ENCODE data around the gene PFKFB1.

Gene PFKFB1

GRCh38 chrX:54994099-54994498 lies at the start of gene PFKFB1:
Gene PFKFB1 (minus strand): TSS chrX:54994188. CDS start chrX:54994007, 181 bp downstream.
- no peak within 1 kb of the TSS for H3K4me3 ChIP-seq (ENCODE audit: low read depth, low read length)
- no peak for DNase-seq (ENCODE audit: low read depth)

DNA sequence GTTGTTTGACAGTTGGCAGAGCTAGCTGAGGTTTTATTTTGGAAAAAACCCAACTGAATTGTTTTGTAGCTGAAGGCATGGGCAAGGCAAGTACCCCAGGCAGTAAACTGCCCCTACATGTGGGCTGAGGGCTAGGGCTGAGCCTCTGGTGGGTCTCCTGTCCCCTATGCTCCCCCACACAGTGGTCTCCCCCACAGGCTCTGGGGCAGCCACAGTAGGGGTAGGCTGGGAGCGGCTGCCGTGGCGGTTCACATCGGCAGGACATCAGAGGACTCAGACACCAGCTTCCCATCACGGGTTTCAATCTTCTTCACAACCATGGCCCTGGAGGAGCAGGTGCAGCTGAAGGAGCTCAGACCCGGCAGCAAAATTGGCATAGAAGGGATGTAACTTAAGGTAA lies 47.5 kb upstream of the PFKFB1 start:
- H3K4me3 ChIP-seq (ENCODE audit: low read depth, low read length): no peak overlapping the region
- no peak for DNase-seq (ENCODE audit: low read depth)

GRCh38 chrX:55039471-55039870 lies 45.5 kb upstream of the PFKFB1 start:
- no peak overlapping the region for H3K4me3 ChIP-seq (ENCODE audit: low read depth, low read length)
- no peak for DNase-seq (ENCODE audit: low read depth)

GRCh38 chrX:55033429-55033828 lies 39.4 kb upstream of the PFKFB1 start:
- H3K4me3 ChIP-seq (ENCODE audit: low read depth, low read length): no peak overlapping the region
- no peak for DNase-seq (ENCODE audit: low read depth)

DNA sequence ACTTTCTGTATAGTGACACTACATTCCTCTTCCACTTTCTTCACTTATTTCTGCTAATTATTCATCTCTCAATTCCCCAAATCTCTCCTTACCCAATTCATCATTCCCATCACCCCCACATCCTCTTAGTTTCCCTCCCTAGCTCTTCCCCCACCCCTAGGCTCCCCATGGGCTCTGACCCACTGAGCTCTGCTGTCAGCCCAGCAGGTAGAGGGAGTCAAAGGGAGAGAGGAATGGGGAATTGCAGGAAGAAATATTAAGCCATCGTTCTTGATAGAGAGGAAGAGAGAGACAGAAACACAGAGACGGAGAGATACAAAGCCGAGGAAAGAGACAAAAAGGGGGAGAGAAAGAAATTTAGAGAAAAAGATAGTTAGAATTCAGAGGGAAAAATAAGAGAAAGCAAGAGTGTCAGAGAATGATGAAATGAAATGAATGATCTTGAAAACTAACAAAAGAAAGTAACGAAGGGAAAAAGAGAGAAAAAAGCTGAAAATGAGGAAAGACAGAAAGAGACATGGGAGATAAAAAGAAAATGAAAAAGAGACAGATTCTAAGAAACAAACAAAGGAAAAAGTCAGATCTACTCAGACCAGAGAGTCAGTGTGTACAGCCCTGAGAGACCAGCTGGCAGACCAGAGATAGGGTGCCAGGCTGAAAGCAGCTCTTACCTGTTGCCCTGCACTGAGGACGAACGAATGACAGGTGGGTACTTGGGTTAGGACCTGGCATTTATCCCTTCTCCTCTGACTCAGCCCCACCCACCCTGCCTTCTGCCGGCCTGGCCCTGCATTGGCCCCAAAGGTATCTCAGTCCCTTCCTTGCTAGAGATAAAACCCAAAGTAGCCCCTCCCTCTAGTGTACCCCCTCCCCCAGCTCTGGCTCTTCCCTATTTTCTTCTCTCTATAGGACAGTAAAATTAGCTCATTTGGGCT lies 36.5 kb upstream of the PFKFB1 start, which contains the start of gene ALAS2:
TSS of gene ALAS2 (minus strand) at position 707 of the 935 bp plus-strand sequence. CDS start 4,977 bp downstream, outside the sequence.
- no peak within 1 kb of the TSS for H3K4me3 ChIP-seq (ENCODE audit: low read depth, low read length)
- DNase-seq (ENCODE audit: low read depth): no peak

- H3K4me3 ChIP-seq (ENCODE audit: low read depth, low read length): no peak overlapping the region
- DNase-seq (ENCODE audit: low read depth): no peak
Observed at GRCh38 chrX:55029291-55029690, 35.3 kb upstream of the PFKFB1 start.

GRCh38 chrX:55028611-55029010 lies 34.6 kb upstream of the PFKFB1 start:
- DNase-seq (ENCODE audit: low read depth): no peak
- H3K4me3 ChIP-seq (ENCODE audit: low read depth, low read length): no peak overlapping the region

DNA sequence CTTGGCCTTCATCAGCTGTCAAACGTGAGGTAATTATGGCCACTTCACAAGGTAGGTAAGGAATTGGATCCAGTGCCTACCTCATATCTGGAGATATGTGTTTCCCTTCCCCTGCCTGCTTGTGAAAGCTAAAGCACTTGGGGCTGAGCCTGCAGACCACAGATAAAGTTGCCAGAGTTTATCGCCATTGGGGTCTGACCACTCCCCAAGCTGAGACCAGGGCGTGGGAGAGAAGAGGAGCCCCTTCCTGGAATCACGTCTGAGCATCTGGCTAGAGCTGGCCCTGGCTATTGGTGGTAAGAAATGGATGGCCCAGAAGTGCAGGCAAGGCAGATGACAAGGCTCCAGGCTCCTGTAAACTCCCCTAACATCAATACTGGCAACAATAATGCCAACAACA lies 34.1 kb upstream of the PFKFB1 start:
- DNase-seq (ENCODE audit: low read depth): no peak
- H3K4me3 ChIP-seq (ENCODE audit: low read depth, low read length): no peak overlapping the region

DNA sequence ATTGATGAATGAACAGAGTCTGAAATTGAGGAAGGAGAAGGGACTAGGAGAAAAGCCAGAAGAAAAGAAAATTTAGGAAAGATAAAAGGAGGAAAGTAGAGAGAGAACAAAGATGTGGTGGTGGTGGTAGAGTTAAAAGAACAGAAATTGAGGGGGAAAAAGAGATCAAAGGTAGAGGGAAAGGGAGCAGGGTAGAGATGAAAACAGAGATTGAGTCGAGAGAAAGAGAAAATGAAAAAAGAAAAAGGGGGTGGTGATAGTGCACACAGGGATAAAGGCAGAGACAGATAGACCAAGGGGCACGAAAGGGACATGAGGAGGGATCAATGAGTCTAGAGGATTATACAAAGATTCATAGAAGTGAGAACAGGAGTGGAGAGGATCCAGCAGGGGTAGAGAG lies 32.9 kb upstream of the PFKFB1 start:
- DNase-seq (ENCODE audit: low read depth): no peak
- no peak overlapping the region for H3K4me3 ChIP-seq (ENCODE audit: low read depth, low read length)

DNA sequence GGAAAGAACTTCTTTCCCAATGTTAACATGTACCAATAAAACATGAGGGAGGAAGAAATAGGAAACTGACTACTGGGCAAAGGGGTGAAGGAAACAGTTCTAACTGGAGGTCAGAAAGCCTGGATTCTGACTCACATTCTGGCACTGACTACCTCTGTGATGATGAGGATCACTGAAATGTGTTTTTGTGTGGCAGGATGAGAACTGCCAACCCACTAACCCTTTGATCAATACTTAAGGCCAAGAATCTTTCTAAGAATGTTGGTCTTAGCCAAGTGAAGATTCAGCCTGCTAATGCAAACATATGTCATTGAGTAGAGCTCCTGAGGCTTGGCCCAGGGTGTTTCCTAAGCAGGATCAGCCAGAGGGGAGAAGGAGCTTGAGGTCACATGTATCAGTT lies 32.2 kb upstream of the PFKFB1 start:
- no peak overlapping the region for H3K4me3 ChIP-seq (ENCODE audit: low read depth, low read length)
- DNase-seq (ENCODE audit: low read depth): no peak

- H3K4me3 ChIP-seq (ENCODE audit: low read depth, low read length): no peak overlapping the region
- DNase-seq (ENCODE audit: low read depth): no peak
Observed at GRCh38 chrX:55014897-55015299, 20.9 kb upstream of the PFKFB1 start.

GRCh38 chrX:55011294-55011693 lies 17.3 kb upstream of the PFKFB1 start:
- H3K4me3 ChIP-seq (ENCODE audit: low read depth, low read length): no peak overlapping the region
- DNase-seq (ENCODE audit: low read depth): no peak

GRCh38 chrX:55008571-55009358 lies 14.8 kb upstream of the PFKFB1 start:
- DNase-seq (ENCODE audit: low read depth): no peak
- H3K4me3 ChIP-seq (ENCODE audit: low read depth, low read length): no peak overlapping the region

- peak; percentile 9 for DNase-seq (ENCODE audit: low read depth)
- no peak overlapping the region for H3K4me3 ChIP-seq (ENCODE audit: low read depth, low read length)
Observed at GRCh38 chrX:55007656-55008055, 13.7 kb upstream of the PFKFB1 start.

- no peak overlapping the region for H3K4me3 ChIP-seq (ENCODE audit: low read depth, low read length)
- no peak for DNase-seq (ENCODE audit: low read depth)
Observed at GRCh38 chrX:55006827-55007621, 13.0 kb upstream of the PFKFB1 start.

DNA sequence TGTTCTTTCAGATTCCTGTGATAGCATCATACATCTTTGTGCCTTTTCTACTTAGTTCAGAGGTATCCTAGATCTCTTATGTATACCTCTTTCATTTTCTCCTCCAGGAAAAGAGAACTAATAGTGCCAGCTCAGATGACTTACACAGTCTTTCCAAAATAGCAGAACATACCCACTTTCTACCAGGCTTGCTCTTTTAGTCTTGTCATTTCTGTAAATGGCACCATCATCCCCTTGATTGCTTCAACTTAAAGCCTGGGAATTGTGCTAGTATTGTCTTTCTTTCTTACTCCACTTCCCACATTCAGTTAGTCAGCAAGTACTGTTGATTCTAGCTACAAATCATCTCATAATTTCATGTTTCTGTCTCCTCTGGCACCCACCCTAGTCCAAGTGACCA lies 11.3 kb upstream of the PFKFB1 start:
- no peak for DNase-seq (ENCODE audit: low read depth)

GRCh38 chrX:55004231-55004630 lies 10.2 kb upstream of the PFKFB1 start:
- DNase-seq (ENCODE audit: low read depth): no peak
- no peak overlapping the region for H3K4me3 ChIP-seq (ENCODE audit: low read depth, low read length)

More for the DNA sequence above, 11.3 kb upstream of the PFKFB1 start:
- H3K4me3 ChIP-seq (ENCODE audit: low read depth, low read length): no peak overlapping the region

DNA sequence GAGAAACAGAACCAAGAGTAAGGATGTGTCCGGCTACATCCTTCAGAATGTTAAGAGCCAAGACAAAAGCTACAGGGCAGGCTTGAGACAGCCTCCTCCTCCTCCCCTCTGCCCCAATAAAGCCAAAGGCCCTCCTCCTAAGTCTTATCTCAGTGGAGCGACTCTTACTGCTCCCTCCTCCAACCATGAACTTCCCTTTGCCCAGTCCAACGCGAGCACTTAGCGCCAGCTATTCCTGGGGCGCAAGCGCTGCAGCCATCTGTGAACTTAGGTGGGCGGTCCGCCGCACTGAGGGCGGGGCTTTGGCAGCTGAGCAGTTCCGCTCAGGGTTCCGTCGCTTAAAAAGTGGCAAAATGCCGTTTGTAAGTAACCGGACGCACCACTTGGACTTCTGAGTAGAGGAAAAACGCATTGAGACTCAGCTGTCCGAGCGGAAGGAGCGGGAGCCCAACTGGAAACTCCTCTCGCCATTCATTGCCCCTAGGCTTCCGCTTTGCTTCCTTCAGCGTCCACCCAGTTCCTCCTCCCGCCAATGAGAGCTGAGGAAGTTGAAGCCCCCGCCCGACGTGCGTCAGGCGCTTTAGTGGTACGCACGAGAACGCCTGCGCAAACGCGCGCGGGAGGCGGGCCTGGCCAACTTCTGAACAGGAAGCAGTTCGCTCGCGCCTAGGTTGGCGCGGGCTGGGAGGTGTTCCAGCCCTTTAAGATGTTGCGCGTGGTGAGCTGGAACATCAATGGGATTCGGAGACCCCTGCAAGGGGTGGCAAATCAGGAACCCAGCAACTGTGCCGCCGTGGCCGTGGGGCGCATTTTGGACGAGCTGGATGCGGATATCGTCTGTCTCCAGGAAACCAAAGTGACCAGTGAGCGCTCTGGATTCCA lies 6.0 kb upstream of the PFKFB1 start, which contains the start of gene APEX2:
TSS of gene APEX2 (plus strand) at position 647 of the 882 bp plus-strand sequence. CDS start at position 707, 60 bp downstream.
- H3K4me3 ChIP-seq (ENCODE audit: low read depth, low read length): peak within 1 kb of the TSS; percentile 72
- peak; percentile 78 for DNase-seq (ENCODE audit: low read depth)

Data from skeletal muscle cell (primary cell).